Endothelial cell of umbilical vein (primary cell): ENCODE results near the gene FLRT1. TPM values are rescaled to one million over a fixed set of nuclear protein-coding genes. Genes with fewer than 3 reads are reported as not detected.

Experiments used
- BruUV-seq: library from RNA; stranded (reverse); fragments of 400-500 nt; replicated peaks from 2 replicates; lab custom pipeline; 2021; lab: Mats Ljungman, UMichigan
- CTCF ChIA-PET: fragments of 300-600, 350-600 bp; sonication (Branson Sonifier 250); formaldehyde crosslinking; loops from one replicate; lab custom pipeline; 2021; ENCODE audit warnings: antibody characterized with exemption, inconsistent platforms; lab: Charles Lee
- POLR2A ChIA-PET: fragments of 300-600, 350-600 bp; sonication (Branson Sonifier 250); formaldehyde crosslinking; loops from one replicate; lab custom pipeline; 2021; ENCODE audit warnings: antibody characterized with exemption, inconsistent platforms; lab: Charles Lee
- DNase-seq: peaks from one replicate; pipeline ENCODE4 v3.0.0-alpha.2; 2011; ENCODE audit warnings: low read depth, low spot score
- FAIRE-seq: peaks from 2 replicates; lab custom pipeline; 2011; peaks lifted over from hg19 to GRCh38; lab: Jason Lieb, UNC
- H2AFZ ChIP-seq: 2 replicates; pipeline ENCODE4 v1.6.0; 2012; ENCODE audit warnings: low read depth, low read length, control low read depth, inconsistent platforms
- H3K27ac ChIP-seq: 2 replicates; pipeline ENCODE4 v1.5.1; 2011; ENCODE audit warnings: low read depth, mild to moderate bottlenecking, control low read depth, low read length, moderate library complexity; ENCODE audit not compliant: insufficient read depth
- H3K27me3 ChIP-seq, 2 experiments: 2 replicates each; pipeline versions ENCODE4 v1.6.0 to v1.6.1; 2011; ENCODE audit warnings: low read length in 2 of 2, mixed read lengths in 1 of 2; ENCODE audit not compliant: control insufficient read depth in 2 of 2, insufficient read depth in 2 of 2
- H3K36me3 ChIP-seq, 2 experiments: 2 replicates in 1 of 2; 3 replicates in 1 of 2; pipeline ENCODE4 v1.5.1; 2011; ENCODE audit warnings: low read length in 2 of 2, mild to moderate bottlenecking in 1 of 2, moderate library complexity in 1 of 2; ENCODE audit not compliant: control insufficient read depth in 2 of 2, insufficient read depth in 2 of 2; ENCODE audit errors: extremely low read depth in 1 of 2
- H3K4me1 ChIP-seq: 3 replicates; pipeline ENCODE4 v1.5.1; 2011; ENCODE audit warnings: mild to moderate bottlenecking, low read length; ENCODE audit not compliant: control insufficient read depth, insufficient read depth; ENCODE audit errors: extremely low read depth
- H3K4me2 ChIP-seq: 2 replicates; pipeline ENCODE4 v1.6.1; 2011; ENCODE audit warnings: low read length, control low read depth, mixed read lengths; ENCODE audit not compliant: insufficient read depth
- H3K4me3 ChIP-seq, 3 experiments: fragments of 200-600 bp in 1 of 3; sonication (generic), shearing (Covaris generic) in 1 of 3; replicated peaks in 1 of 3; 2 replicates each; pipeline ENCODE4 v1.5.1; 2011 to 2016; ENCODE audit warnings: control low read depth in 3 of 3, low read length in 3 of 3, mild to moderate bottlenecking in 2 of 3, inconsistent platforms in 1 of 3, low read depth in 1 of 3, moderate library complexity in 1 of 3; ENCODE audit not compliant: insufficient read depth in 1 of 3
- H3K79me2 ChIP-seq: 2 replicates; pipeline ENCODE4 v1.6.0; 2012; ENCODE audit warnings: low read length, inconsistent platforms; ENCODE audit not compliant: control insufficient read depth, insufficient read depth
- H3K9ac ChIP-seq: replicated peaks from 2 replicates; pipeline ENCODE3; 2011; ENCODE audit warnings: low read length, control low read depth; ENCODE audit not compliant: insufficient read depth; ENCODE audit errors: extremely low read depth
- H3K9me1 ChIP-seq: replicated peaks from 3 replicates; pipeline ENCODE4 v1.6.0; 2011; ENCODE audit warnings: mild to moderate bottlenecking, low read length; ENCODE audit not compliant: control insufficient read depth, insufficient read depth; ENCODE audit errors: extremely low read depth
- H3K9me3 ChIP-seq: replicated peaks from 2 replicates; pipeline ENCODE4 v1.5.1; 2012; ENCODE audit warnings: low read length, inconsistent platforms; ENCODE audit not compliant: control insufficient read depth, insufficient read depth
- H4K20me1 ChIP-seq: replicated peaks from 2 replicates; pipeline ENCODE3; 2011; ENCODE audit warnings: mild to moderate bottlenecking, low read length; ENCODE audit not compliant: control insufficient read depth, insufficient read depth; ENCODE audit errors: extremely low read depth
- EZH2 ChIP-seq: IDR thresholded peaks from 2 replicates; pipeline ENCODE4 v1.6.1; 2012; ENCODE audit warnings: borderline replicate concordance, low read depth, mild to moderate bottlenecking, moderate library complexity, low read length, inconsistent platforms; ENCODE audit not compliant: severe bottlenecking
- FOS ChIP-seq: IDR thresholded peaks from 2 replicates; pipeline ENCODE4 v1.6.1; 2011; ENCODE audit warnings: mild to moderate bottlenecking, low read length, moderate library complexity, borderline replicate concordance; ENCODE audit not compliant: insufficient read depth
- GATA2 ChIP-seq: IDR thresholded peaks from 2 replicates; pipeline ENCODE4 v1.7.0; 2011; ENCODE audit warnings: low read depth, mild to moderate bottlenecking, moderate library complexity, mixed read lengths, low read length; ENCODE audit not compliant: insufficient read length, insufficient read depth
- JUN ChIP-seq: IDR thresholded peaks from 2 replicates; pipeline ENCODE4 v1.6.1; 2011; ENCODE audit warnings: borderline replicate concordance, low read depth; ENCODE audit not compliant: insufficient read length, insufficient read depth
- MYC ChIP-seq: IDR thresholded peaks from one replicate; pipeline ENCODE4 v1.6.1; 2011; ENCODE audit warnings: mild to moderate bottlenecking, low read depth, low read length
- POLR2A ChIP-seq: IDR thresholded peaks from 2 replicates; pipeline ENCODE4 v1.6.1; 2012; ENCODE audit warnings: low read depth, mild to moderate bottlenecking, control low read depth, low read length
- POLR2AphosphoS5 ChIP-seq: IDR thresholded peaks from 2 replicates; pipeline ENCODE4 v1.6.1; 2012; ENCODE audit warnings: low read depth, mild to moderate bottlenecking, control low read depth, low read length, moderate library complexity; ENCODE audit not compliant: insufficient read depth
- dilution Hi-C: fragments of 300-500 bp; cut with MboI; formaldehyde crosslinking; loops from one replicate; pipeline ENCODE4 v1.15.0; 2019; ENCODE audit warnings: low sequenced_read_pairs; ENCODE audit not compliant: extremely low pct_ligation_motif_present
- intact Hi-C: fragments of 100-400 bp; cut with micrococcal nuclease; formaldehyde crosslinking; loops from one replicate; pipeline ENCODE4 v1.10.0; 2022
- polyA plus RNA-seq, 4 experiments: library from polyadenylated mRNA; depleted of rRNA in 3 of 4; stranded (reverse) in 3 of 4; unstranded in 1 of 4; fragments of >200 nt; gene quantifications; 2 replicates each; pipeline versions ENCODE4 v1.2.1 to v1.2.3, GENCODE V29; 2011 to 2012; ENCODE audit warnings: missing spikeins in 1 of 4
- total RNA-seq: library from RNA; stranded (reverse); gene quantifications from 2 replicates; pipeline ENCODE4 v1.2.3, GENCODE V29; 2021
- TF ChIP-seq, protein P1 (sequence below): IDR thresholded peaks from 2 replicates; pipeline ENCODE4 v1.6.1; 2011; ENCODE audit not compliant: insufficient read depth, insufficient read length
- TF ChIP-seq, protein P2 (sequence below), 2 donors: IDR thresholded peaks; 1 replicate in 1 of 2; 2 replicates in 1 of 2; pipeline ENCODE4 v1.5.1; 2011; ENCODE audit warnings: low read length in 2 of 2, mild to moderate bottlenecking in 2 of 2, moderate library complexity in 2 of 2, control low read depth in 1 of 2, inconsistent platforms in 1 of 2, low read depth in 1 of 2; ENCODE audit not compliant: insufficient read depth in 1 of 2; ENCODE audit errors: extremely low read depth in 1 of 2

The FLRT1 gene
- total and polyA plus RNA-seq, 2 donors (not counting 3 experiments of a cell fraction or from before 2014, with no cell fraction given), result not detected

DNA sequence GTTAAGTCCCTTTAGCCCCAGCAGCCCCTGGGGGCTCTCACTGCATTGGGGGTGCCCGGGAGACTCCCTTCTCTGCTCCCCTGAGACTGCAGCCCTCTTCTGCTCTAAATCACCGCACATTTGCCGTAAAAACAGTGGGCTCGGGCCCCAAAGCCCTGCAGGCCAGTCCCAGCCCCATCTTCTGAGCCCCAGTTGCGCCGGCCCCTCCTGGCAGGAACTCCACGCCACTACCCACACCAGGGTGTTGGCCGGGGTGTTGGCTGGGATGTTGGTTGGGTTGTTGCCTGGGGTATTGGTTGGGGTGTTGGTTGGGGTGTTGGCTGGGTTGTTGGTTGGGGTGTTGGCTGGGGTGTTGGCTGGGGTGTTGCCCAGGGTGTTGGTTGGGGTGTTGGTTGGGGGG lies 26.0 kb upstream of the FLRT1 start:
- Histone ChIP-seq H3K4me2 (no peak overlapping the region), H3K36me3 (no peaks in the 10 kb centered on the region), H3K27ac (no peak overlapping the region), H4K20me1 (no peaks in the 10 kb centered on the region), H3K79me2 (no peaks in the 10 kb centered on the region), H3K27me3 (no peaks in the 10 kb centered on the region), H3K4me1 (peaks cover 10% of the 10 kb centered on the region), H3K9me1 (no peaks in the 10 kb centered on the region), H3K4me3 (no peak overlapping the region), H3K9ac (no peak overlapping the region), H2AFZ (no peak overlapping the region), H3K9me3 (no peaks in the 10 kb centered on the region)
- dilution Hi-C loops, result no loop called here
- intact Hi-C loops, result no loop called here
- CTCF ChIA-PET, result no interaction called here
- FAIRE-seq (no peak), DNase-seq (no peak)
- no TSS peak for BruUV-seq
- POLR2A ChIA-PET, result no interaction called here
- no peak for TF ChIP-seq POLR2A
- TF ChIP-seq, protein P1, sequence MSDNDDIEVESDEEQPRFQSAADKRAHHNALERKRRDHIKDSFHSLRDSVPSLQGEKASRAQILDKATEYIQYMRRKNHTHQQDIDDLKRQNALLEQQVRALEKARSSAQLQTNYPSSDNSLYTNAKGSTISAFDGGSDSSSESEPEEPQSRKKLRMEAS, result no peak
- no peak for TF ChIP-seq POLR2AphosphoS5
- TF ChIP-seq, protein P2, sequence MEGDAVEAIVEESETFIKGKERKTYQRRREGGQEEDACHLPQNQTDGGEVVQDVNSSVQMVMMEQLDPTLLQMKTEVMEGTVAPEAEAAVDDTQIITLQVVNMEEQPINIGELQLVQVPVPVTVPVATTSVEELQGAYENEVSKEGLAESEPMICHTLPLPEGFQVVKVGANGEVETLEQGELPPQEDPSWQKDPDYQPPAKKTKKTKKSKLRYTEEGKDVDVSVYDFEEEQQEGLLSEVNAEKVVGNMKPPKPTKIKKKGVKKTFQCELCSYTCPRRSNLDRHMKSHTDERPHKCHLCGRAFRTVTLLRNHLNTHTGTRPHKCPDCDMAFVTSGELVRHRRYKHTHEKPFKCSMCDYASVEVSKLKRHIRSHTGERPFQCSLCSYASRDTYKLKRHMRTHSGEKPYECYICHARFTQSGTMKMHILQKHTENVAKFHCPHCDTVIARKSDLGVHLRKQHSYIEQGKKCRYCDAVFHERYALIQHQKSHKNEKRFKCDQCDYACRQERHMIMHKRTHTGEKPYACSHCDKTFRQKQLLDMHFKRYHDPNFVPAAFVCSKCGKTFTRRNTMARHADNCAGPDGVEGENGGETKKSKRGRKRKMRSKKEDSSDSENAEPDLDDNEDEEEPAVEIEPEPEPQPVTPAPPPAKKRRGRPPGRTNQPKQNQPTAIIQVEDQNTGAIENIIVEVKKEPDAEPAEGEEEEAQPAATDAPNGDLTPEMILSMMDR (IDR thresholded peaks at IDR 0.05; ENCODE audit: extremely low read depth in 1 of 2, insufficient read depth in 1 of 2, low read depth in 1 of 2, low read length in 2 of 2), result no peak
- TF ChIP-seq FOS, result no peak

DNA sequence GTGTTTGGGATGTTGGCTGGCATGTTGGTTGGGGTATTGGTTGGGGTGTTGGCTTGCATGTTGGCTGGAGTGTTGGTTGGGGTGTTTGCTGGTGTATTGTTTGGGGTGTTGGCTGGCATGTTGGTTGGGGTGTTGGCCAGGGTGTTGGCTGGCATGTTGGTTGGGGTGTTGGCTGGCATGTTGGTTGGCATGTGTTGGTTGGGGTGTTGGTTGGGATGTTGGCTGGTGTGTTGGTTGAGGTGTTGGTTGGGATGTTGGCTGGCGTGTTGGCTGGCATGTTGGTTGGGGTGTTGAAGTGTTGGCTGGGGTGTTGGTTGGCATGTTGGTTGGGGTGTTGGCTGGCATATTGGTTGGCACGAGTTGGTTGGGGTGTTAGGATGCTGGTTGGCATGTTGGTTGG lies 24.9 kb upstream of the FLRT1 start:
- intact Hi-C loops (no loop called here), dilution Hi-C loops (no loop called here)
- Histone ChIP-seq H4K20me1 (no peaks in the 10 kb centered on the region), H2AFZ (no peak overlapping the region), H3K9me3 (no peaks in the 10 kb centered on the region), H3K4me3 (no peak overlapping the region), H3K9ac (no peak overlapping the region), H3K4me1 (peaks cover 10% of the 10 kb centered on the region), H3K27ac (no peak overlapping the region), H3K4me2 (no peak overlapping the region), H3K79me2 (no peaks in the 10 kb centered on the region), H3K36me3 (no peaks in the 10 kb centered on the region), H3K9me1 (no peaks in the 10 kb centered on the region), H3K27me3 (no peaks in the 10 kb centered on the region)
- DNase-seq, result no peak
- CTCF ChIA-PET, result no interaction called here
- BruUV-seq, result no TSS peak
- POLR2A ChIA-PET, result no interaction called here
- FAIRE-seq, result no peak
- TF ChIP-seq MYC, result no peak
- no peak for TF ChIP-seq EZH2
- TF ChIP-seq JUN, result no peak
- TF ChIP-seq POLR2A, result no peak
- TF ChIP-seq FOS, result no peak
- no peak for TF ChIP-seq GATA2
- TF ChIP-seq, protein P1, result no peak
- TF ChIP-seq, protein P2 (IDR thresholded peaks at IDR 0.05; ENCODE audit: extremely low read depth in 1 of 2, insufficient read depth in 1 of 2, low read depth in 1 of 2, low read length in 2 of 2), result no peak
- TF ChIP-seq POLR2AphosphoS5, result no peak
